HG03064 (cell line): ENCODE results near the gene HNRNPCL4.
"Not testable (repeated sequence)": the region's sequence is repeated elsewhere in the genome, so short reads cannot be mapped to it uniquely, and the experiment has no call there.

Source experiments
- ATAC-seq: cut with Tn5 transposase; IDR thresholded peaks from one replicate; pipeline ENCODE4 v1.9.1; 2021; ENCODE audit warnings: low read depth; ENCODE audit not compliant: unreplicated experiment

HNRNPCL4 gene

GRCh38 chr1:13165531-13165930 is at the start of gene HNRNPCL4:
HNRNPCL4 (minus strand) TSS chr1:13165631; CDS start chr1:13165467, 164 bp downstream.
- not testable (repeated sequence) for ATAC-seq

GRCh38 chr1:13208712-13209111 is 43.3 kb upstream of the HNRNPCL4 start:
- ATAC-seq: not testable (repeated sequence)

- ATAC-seq: not testable (repeated sequence)
Observed at GRCh38 chr1:13201309-13201708, 35.9 kb upstream of the HNRNPCL4 start, which contains the start of gene PRAMEF13. PRAMEF13 (minus strand) TSS chr1:13201409; CDS start chr1:13199589, 1,820 bp downstream.

GRCh38 chr1:13171548-13171947 is 6.1 kb upstream of the HNRNPCL4 start, which contains the start of gene PRAMEF9:
PRAMEF9 (plus strand) TSS chr1:13171848; CDS start chr1:13175281, 3,433 bp downstream.
- ATAC-seq: not testable (repeated sequence)

- not testable (repeated sequence) for ATAC-seq
Observed at GRCh38 chr1:13155909-13156308, 9.5 kb downstream of the HNRNPCL4 start, which contains the start of gene PRAMEF26. PRAMEF26 (minus strand) TSS chr1:13156009; CDS start chr1:13153095, 2,914 bp downstream.

DNA sequence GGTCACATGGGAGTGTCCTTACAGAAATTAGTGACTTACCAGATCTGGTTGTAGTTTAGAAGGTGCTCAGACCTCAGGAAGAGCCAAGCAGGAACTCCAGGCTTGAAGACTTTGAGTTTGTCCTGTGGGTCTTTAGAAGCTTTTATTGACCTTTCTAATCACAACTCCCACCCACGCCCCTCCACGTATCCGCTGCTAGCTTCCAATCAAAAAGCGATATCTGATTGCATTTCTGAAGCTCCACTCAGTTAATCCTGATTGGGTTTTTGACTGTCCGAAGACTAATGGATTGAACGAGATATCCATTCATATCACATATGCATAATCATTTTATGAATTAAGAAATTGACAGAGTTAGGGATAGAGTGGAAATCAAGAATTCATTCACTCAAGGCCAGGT is 48.7 kb downstream of the HNRNPCL4 start, which contains the start of gene HNRNPCL2:
Gene HNRNPCL2 (minus strand): TSS at position 101 of the 400 bp plus-strand sequence. CDS start 454 bp downstream, outside the sequence.
- ATAC-seq: not testable (repeated sequence)
